Mesenchymal stem cell (in vitro differentiated cells and primary cell): Measurements from ENCODE around the gene EML6.

Experiments used
- DNase-seq: peaks from one replicate; pipeline ENCODE4 v3.0.0-alpha.2; 2013
- H2AFZ ChIP-seq: one replicate; pipeline ENCODE4 v1.6.1; 2013; ENCODE audit warnings: low read depth, mild to moderate bottlenecking, control low read depth, inconsistent platforms, low read length, moderate library complexity
- H2AK5ac ChIP-seq: 2 replicates; pipeline ENCODE4 v1.6.1; 2013; ENCODE audit warnings: low read length, moderate library complexity, mild to moderate bottlenecking, inconsistent platforms; ENCODE audit not compliant: severe bottlenecking
- H2BK120ac ChIP-seq: one replicate; pipeline ENCODE4 v1.6.1; 2013; ENCODE audit warnings: low read depth, mild to moderate bottlenecking, inconsistent platforms, low read length, moderate library complexity
- H2BK12ac ChIP-seq, 2 experiments: one replicate each; pipeline ENCODE4 v1.6.1; 2013; ENCODE audit warnings: inconsistent platforms in 2 of 2, low read length in 2 of 2, mild to moderate bottlenecking in 2 of 2, moderate library complexity in 2 of 2, control low read depth in 1 of 2
- H2BK15ac ChIP-seq: one replicate; pipeline ENCODE4 v1.6.1; 2013; ENCODE audit warnings: mild to moderate bottlenecking, low read depth, inconsistent platforms; ENCODE audit not compliant: poor library complexity, severe bottlenecking
- H2BK5ac ChIP-seq: 2 replicates; pipeline ENCODE4 v1.6.1; 2013; ENCODE audit warnings: low read depth, mild to moderate bottlenecking, low read length, control low read depth, inconsistent platforms; ENCODE audit not compliant: poor library complexity, severe bottlenecking
- H3K14ac ChIP-seq, 2 experiments: one replicate each; pipeline ENCODE4 v1.6.1; 2013; ENCODE audit warnings: inconsistent platforms in 2 of 2, low read length in 2 of 2, control low read depth in 1 of 2, mild to moderate bottlenecking in 1 of 2, moderate library complexity in 1 of 2
- H3K18ac ChIP-seq, 2 experiments: one replicate each; pipeline ENCODE4 v1.6.1; 2013; ENCODE audit warnings: inconsistent platforms in 2 of 2, low read length in 2 of 2, control low read depth in 1 of 2, low read depth in 1 of 2, mild to moderate bottlenecking in 1 of 2
- H3K23ac ChIP-seq, 2 experiments: one replicate each; pipeline ENCODE4 v1.6.1; 2013; ENCODE audit warnings: inconsistent platforms in 2 of 2, low read length in 2 of 2, mild to moderate bottlenecking in 2 of 2, moderate library complexity in 2 of 2, control low read depth in 1 of 2
- H3K27ac ChIP-seq: 2 replicates; pipeline ENCODE4 v1.5.1; 2013; ENCODE audit warnings: mild to moderate bottlenecking, moderate library complexity, low read length, control low read depth, inconsistent platforms; ENCODE audit not compliant: poor library complexity, severe bottlenecking
- H3K27me3 ChIP-seq, 2 experiments: 2 replicates each; pipeline versions ENCODE4 v1.6.1 to v1.7.0; 2013; ENCODE audit warnings: low read length in 2 of 2, mild to moderate bottlenecking in 2 of 2, moderate library complexity in 2 of 2, control low read depth in 1 of 2, inconsistent platforms in 1 of 2; ENCODE audit not compliant: control insufficient read depth in 1 of 2, insufficient read depth in 1 of 2
- H3K36me3 ChIP-seq, 2 experiments: 2 replicates each; pipeline versions ENCODE4 v1.6.1 to v1.7.0; 2013; ENCODE audit warnings: low read length in 2 of 2, control low read depth in 1 of 2, inconsistent platforms in 1 of 2, low read depth in 1 of 2, mild to moderate bottlenecking in 1 of 2; ENCODE audit not compliant: insufficient read depth in 2 of 2, control insufficient read depth in 1 of 2
- H3K4ac ChIP-seq, 2 experiments: one replicate each; pipeline ENCODE4 v1.6.1; 2013; ENCODE audit warnings: inconsistent platforms in 2 of 2, low read length in 2 of 2, mild to moderate bottlenecking in 2 of 2, moderate library complexity in 2 of 2, control low read depth in 1 of 2, low read depth in 1 of 2
- H3K4me1 ChIP-seq: 2 replicates; pipeline ENCODE4 v1.6.1; 2013; ENCODE audit warnings: low read depth, low read length, control low read depth; ENCODE audit not compliant: control insufficient read depth, insufficient read depth
- H3K4me2 ChIP-seq: 2 replicates; pipeline ENCODE4 v1.6.1; 2013; ENCODE audit warnings: low read length, mild to moderate bottlenecking, inconsistent platforms; ENCODE audit not compliant: poor library complexity, severe bottlenecking
- H3K4me3 ChIP-seq, 2 experiments: 2 replicates each; pipeline versions ENCODE4 v1.5.1 to v1.7.0; 2013; ENCODE audit warnings: low read length in 2 of 2, mild to moderate bottlenecking in 2 of 2, control low read depth in 1 of 2, low read depth in 1 of 2; ENCODE audit not compliant: insufficient read depth in 1 of 2
- H3K79me1 ChIP-seq: replicated peaks from 2 replicates; pipeline ENCODE4 v1.6.1; 2013; ENCODE audit warnings: mild to moderate bottlenecking, control low read depth, low read length, inconsistent platforms; ENCODE audit not compliant: poor library complexity, severe bottlenecking
- H3K9ac ChIP-seq: 2 replicates; pipeline ENCODE4 v1.7.0; 2013; ENCODE audit warnings: mild to moderate bottlenecking, low read length, moderate library complexity
- H3K9me3 ChIP-seq: 2 replicates; pipeline ENCODE4 v1.7.0; 2013; ENCODE audit warnings: mild to moderate bottlenecking, low read length; ENCODE audit not compliant: control insufficient read depth
- H4K8ac ChIP-seq: one replicate; pipeline ENCODE4 v1.6.1; 2013; ENCODE audit warnings: inconsistent platforms, mild to moderate bottlenecking, low read length, moderate library complexity
- H4K91ac ChIP-seq: one replicate; pipeline ENCODE4 v1.6.1; 2013; ENCODE audit warnings: mild to moderate bottlenecking, low read length, inconsistent platforms
- WGBS: methylation state at CpG from one replicate; pipeline ENCODE4 v1.1.7; 2013; ENCODE audit warnings: mixed read lengths; 5-methylcytosine and 5-hydroxymethylcytosine counted together

EML6 gene

GRCh38 chr2:54903736-54904554 is 180.5 kb downstream of the EML6 start:
- peak overlapping the region; percentile 51 to 87 for H2BK12ac ChIP-seq
- no peak overlapping the region for H4K91ac ChIP-seq
- no peaks in the 10 kb centered on the region for H3K27me3 ChIP-seq
- H3K79me1 ChIP-seq: peaks cover 11% of the 10 kb centered on the region
- peak overlapping the region; percentile 53 for H3K9ac ChIP-seq
- peak overlapping the region in 1 of 2 experiments; percentile 52 for H3K4me3 ChIP-seq
- peak overlapping the region; percentile 10 to 52 for H3K4ac ChIP-seq
- no peak overlapping the region for H3K4me2 ChIP-seq
- H2AFZ ChIP-seq: peak overlapping the region; percentile 10
- no peak overlapping the region for H2BK120ac ChIP-seq
- peaks cover 7% of the 10 kb centered on the region for H3K4me1 ChIP-seq
- no peak overlapping the region for H2BK15ac ChIP-seq
- H3K36me3 ChIP-seq: no peaks in the 10 kb centered on the region
- H4K8ac ChIP-seq: peak overlapping the region; percentile 8
- H3K18ac ChIP-seq: peak overlapping the region; percentile 37 to 48
- no peak overlapping the region for H3K14ac ChIP-seq
- H3K23ac ChIP-seq: no peak overlapping the region
- no peak overlapping the region for H2BK5ac ChIP-seq
- H3K9me3 ChIP-seq: no peaks in the 10 kb centered on the region
- H2AK5ac ChIP-seq: peak overlapping the region; percentile 49
- peak; percentile 98 for DNase-seq
- WGBS: 16% methylated on average over 9 of the region's 9 CpGs
- peak overlapping the region; percentile 43 for H3K27ac ChIP-seq

GRCh38 chr2:54904836-54905235 is 181.4 kb downstream of the EML6 start:
- H3K9me3 ChIP-seq: no peaks in the 10 kb centered on the region
- H2BK15ac ChIP-seq: peak overlapping the region; percentile 84
- no peaks in the 10 kb centered on the region for H3K36me3 ChIP-seq
- peak overlapping the region in 1 of 2 experiments; percentile 85 for H3K18ac ChIP-seq
- H2BK120ac ChIP-seq: no peak overlapping the region
- no peak overlapping the region for H3K4me2 ChIP-seq
- H2AK5ac ChIP-seq: peak overlapping the region; percentile 72
- 83% methylated on average over 4 of the region's 5 CpGs for WGBS
- H3K4ac ChIP-seq: peak overlapping the region; percentile 4 to 10
- no peak overlapping the region for H3K14ac ChIP-seq
- H2BK12ac ChIP-seq: peak overlapping the region; percentile 51 to 89
- no peak overlapping the region for H2BK5ac ChIP-seq
- H3K79me1 ChIP-seq: peaks cover 9% of the 10 kb centered on the region
- peaks cover 7% of the 10 kb centered on the region for H3K4me1 ChIP-seq
- DNase-seq: no peak
- H4K8ac ChIP-seq: no peak overlapping the region
- H3K27me3 ChIP-seq: no peaks in the 10 kb centered on the region
- no peak overlapping the region for H3K9ac ChIP-seq
- H3K4me3 ChIP-seq: no peak overlapping the region
- H3K27ac ChIP-seq: no peak overlapping the region
- H4K91ac ChIP-seq: no peak overlapping the region
- no peak overlapping the region for H2AFZ ChIP-seq
- no peak overlapping the region for H3K23ac ChIP-seq

DNA sequence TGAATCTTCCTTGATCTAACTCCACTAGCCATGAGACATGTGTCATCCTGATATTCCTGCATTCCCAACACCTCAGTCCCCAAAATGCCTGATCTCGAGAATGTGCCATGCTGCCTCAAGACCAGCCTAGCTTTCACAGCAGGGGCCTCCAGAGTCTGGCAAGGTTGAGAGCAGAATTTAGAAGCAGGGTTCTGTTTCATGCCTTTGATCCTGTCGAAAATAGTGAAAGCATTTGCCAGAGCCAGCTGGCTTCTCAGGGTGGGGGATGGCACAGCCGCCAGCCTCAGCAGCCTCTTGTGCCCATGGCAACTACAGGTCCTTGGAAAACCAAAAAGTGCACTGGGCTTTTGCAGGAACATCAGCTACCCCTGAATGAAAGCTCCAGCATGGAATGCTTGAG is 183.3 kb downstream of the EML6 start:
- Histone ChIP-seq H2AFZ (no peak overlapping the region), H3K4ac (no peak overlapping the region), H3K9me3 (no peaks in the 10 kb centered on the region), H3K9ac (no peak overlapping the region), H2AK5ac (no peak overlapping the region), H2BK120ac (no peak overlapping the region), H2BK12ac (no peak overlapping the region), H3K36me3 (no peaks in the 10 kb centered on the region), H4K91ac (no peak overlapping the region), H3K27me3 (no peaks in the 10 kb centered on the region), H3K14ac (no peak overlapping the region), H2BK5ac (no peak overlapping the region), H2BK15ac (peak overlapping the region; percentile 63), H4K8ac (no peak overlapping the region), H3K4me2 (no peak overlapping the region), H3K4me3 (no peak overlapping the region), H3K23ac (no peak overlapping the region), H3K79me1 (peaks cover 2% of the 10 kb centered on the region), H3K4me1 (peaks cover 6% of the 10 kb centered on the region), H3K18ac (no peak overlapping the region), H3K27ac (no peak overlapping the region)
- no peak for DNase-seq
- 74% methylated on average over 3 of the region's 3 CpGs for WGBS

DNA sequence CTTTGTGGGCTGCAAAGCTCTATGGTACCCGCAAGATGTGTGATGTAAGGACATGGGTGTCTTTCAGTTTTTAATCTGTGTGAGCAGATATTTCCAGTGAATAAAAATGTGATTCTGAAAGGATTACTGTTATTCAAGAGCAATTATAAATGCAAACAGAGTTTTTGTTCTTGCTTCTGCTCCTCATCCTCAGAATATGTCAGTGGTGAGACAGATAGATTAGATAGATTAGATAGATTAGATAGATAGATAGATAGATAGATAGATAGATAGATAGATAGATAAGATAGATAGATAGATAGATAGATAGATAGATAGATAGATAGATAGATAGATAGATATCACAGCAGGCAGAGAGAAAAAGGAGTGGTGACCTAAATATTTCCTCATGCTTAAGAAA is 184.2 kb downstream of the EML6 start:
- Histone ChIP-seq H2BK5ac (no peak overlapping the region), H3K4me2 (no peak overlapping the region), H2BK12ac (no peak overlapping the region), H3K27me3 (no peaks in the 10 kb centered on the region), H3K9me3 (no peaks in the 10 kb centered on the region), H4K8ac (no peak overlapping the region), H3K79me1 (peaks cover 2% of the 10 kb centered on the region), H2BK120ac (no peak overlapping the region), H3K18ac (no peak overlapping the region), H3K4me3 (no peak overlapping the region), H3K4me1 (peaks cover 4% of the 10 kb centered on the region), H2BK15ac (no peak overlapping the region), H3K14ac (no peak overlapping the region), H3K23ac (no peak overlapping the region), H3K36me3 (no peaks in the 10 kb centered on the region), H4K91ac (no peak overlapping the region), H3K9ac (no peak overlapping the region), H2AK5ac (no peak overlapping the region), H2AFZ (no peak overlapping the region), H3K4ac (no peak overlapping the region), H3K27ac (no peak overlapping the region)
- WGBS: 100% methylated on average over 1 of the region's 1 CpG
- no peak for DNase-seq
